Type B pancreatic cell (in vitro differentiated cells): ENCODE results near the gene FTHL17. TPM values are rescaled to one million over a fixed set of nuclear protein-coding genes. Genes with fewer than 3 reads are reported as not detected.

Experiments used
- DNase-seq: peaks from one replicate; pipeline ENCODE4 v3.0.0; 2021; ENCODE audit warnings: mixed read lengths; ENCODE audit not compliant: unreplicated experiment; ENCODE audit errors: extremely low spot score
- H3K27ac Mint-ChIP-seq: 2 replicates; pipeline ENCODE4 v1.8.0; 2021; ENCODE audit warnings: mild to moderate bottlenecking, mixed read lengths
- H3K27me3 Mint-ChIP-seq: 2 replicates; pipeline ENCODE4 v1.8.0; 2021; ENCODE audit warnings: mixed read lengths
- H3K36me3 Mint-ChIP-seq: 2 replicates; pipeline ENCODE4 v1.8.0; 2021; ENCODE audit warnings: mixed read lengths
- H3K4me1 Mint-ChIP-seq: one replicate; pipeline ENCODE4 v1.8.0; 2021; ENCODE audit warnings: mixed read lengths; ENCODE audit not compliant: unreplicated experiment
- H3K4me3 Mint-ChIP-seq: 2 replicates; pipeline ENCODE4 v1.8.0; 2021; ENCODE audit warnings: mild to moderate bottlenecking, mixed read lengths
- H3K9me3 Mint-ChIP-seq: 2 replicates; pipeline ENCODE4 v1.8.0; 2021; ENCODE audit warnings: mixed read lengths
- total RNA-seq: library from RNA; stranded (reverse); gene quantifications from 2 replicates; pipeline ENCODE4 v1.2.1, GENCODE V29; 2021; ENCODE audit warnings: low replicate concordance
- TF ChIP-seq, protein P1 (sequence below): fragments of 200-600 bp; sonication (generic); conservative IDR thresholded peaks from 2 replicates; pipeline ENCODE4 v1.5.0; 2021; ENCODE audit warnings: antibody characterized with exemption, mild to moderate bottlenecking

Gene FTHL17
- total RNA-seq, 1 donor from 2014 or later, result not detected

DNA sequence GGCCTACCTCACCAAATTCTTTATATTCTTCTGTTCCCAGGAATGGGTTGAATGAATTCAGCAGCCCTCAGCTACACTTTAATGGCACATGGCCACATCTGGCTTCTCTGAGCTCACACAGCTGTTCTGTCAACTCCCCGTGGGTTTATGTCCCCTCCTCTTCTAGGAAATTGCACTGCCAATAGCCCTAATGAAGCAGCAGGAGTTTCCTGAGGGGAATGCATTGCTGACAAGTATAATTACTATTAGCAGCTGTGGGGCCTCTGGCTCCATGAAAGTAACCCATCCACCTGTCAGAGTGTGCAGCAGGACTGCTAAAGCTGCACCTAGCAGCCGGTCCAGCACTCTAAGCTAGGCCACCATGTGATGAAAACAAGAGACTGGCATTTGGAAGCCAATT lies 50.3 kb downstream of the FTHL17 start:
- H3K27ac Mint-ChIP-seq, result no peak overlapping the region
- DNase-seq, result no peak
- TF ChIP-seq, protein P1, sequence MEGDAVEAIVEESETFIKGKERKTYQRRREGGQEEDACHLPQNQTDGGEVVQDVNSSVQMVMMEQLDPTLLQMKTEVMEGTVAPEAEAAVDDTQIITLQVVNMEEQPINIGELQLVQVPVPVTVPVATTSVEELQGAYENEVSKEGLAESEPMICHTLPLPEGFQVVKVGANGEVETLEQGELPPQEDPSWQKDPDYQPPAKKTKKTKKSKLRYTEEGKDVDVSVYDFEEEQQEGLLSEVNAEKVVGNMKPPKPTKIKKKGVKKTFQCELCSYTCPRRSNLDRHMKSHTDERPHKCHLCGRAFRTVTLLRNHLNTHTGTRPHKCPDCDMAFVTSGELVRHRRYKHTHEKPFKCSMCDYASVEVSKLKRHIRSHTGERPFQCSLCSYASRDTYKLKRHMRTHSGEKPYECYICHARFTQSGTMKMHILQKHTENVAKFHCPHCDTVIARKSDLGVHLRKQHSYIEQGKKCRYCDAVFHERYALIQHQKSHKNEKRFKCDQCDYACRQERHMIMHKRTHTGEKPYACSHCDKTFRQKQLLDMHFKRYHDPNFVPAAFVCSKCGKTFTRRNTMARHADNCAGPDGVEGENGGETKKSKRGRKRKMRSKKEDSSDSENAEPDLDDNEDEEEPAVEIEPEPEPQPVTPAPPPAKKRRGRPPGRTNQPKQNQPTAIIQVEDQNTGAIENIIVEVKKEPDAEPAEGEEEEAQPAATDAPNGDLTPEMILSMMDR, result no peak
- H3K4me1 Mint-ChIP-seq, result no peaks in the 10 kb centered on the region
- no peaks in the 10 kb centered on the region for H3K36me3 Mint-ChIP-seq
- peaks cover 6% of the 10 kb centered on the region for H3K9me3 Mint-ChIP-seq
- H3K4me3 Mint-ChIP-seq, result no peak overlapping the region
- no peaks in the 10 kb centered on the region for H3K27me3 Mint-ChIP-seq

Other genes starting within 250 kb of the FTHL17 start
- gene TAB3, start 182.8 kb downstream of the FTHL17 start, total RNA-seq, result 26.1 and 48.9 TPM in 2 replicates